ENCODE data around the gene SETD1A.

SETD1A gene

DNA sequence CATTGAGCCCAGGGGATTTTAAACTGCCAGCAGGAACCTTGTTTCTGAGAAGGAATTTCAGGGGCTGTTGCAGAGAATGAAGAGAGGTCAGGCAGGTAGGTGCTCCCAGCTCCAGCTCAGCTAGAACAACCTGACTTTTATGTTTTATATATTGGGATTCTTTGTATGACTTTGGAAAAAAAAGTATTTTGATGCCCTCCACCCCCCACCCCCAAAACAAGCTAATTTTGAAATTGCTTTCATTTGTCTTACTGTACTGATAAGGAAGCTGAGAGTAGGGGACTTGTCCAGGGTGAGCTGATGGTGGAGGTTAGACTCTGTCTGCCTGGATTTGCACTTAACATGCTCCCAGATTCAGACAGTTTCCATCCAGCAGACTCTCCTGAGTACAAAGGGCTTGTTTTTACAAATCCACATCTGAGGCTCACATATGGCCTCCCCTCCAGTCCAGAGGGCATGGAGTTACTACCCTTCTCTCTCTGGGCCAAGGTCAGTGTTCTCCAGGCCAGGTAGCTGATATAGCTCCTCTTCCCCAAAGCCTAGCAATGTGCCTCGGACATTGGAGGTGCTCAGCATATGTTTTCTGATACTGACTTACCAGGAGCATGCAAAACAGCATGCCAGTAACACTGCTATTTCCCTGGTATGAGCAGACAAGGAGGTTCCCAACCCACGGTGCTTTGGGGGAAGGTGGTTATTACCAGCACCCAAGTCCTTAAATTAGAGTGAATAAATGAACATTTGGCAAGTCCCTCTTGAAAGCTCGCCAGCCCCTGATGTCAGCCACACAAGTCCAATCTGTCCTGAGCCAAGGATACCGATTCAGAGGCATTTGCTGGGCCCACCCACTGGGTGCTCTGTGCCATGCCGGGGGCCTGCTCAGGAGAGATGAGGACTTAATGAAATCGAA lies 41.6 kb downstream of the SETD1A start:
- H3K4me3 ChIP-seq (replicated peaks; ENCODE audit: low read depth, low read length) = no peak overlapping the region
- no peak for DNase-seq (ENCODE audit: extremely low read depth, low read depth)
- TF ChIP-seq, protein P1, sequence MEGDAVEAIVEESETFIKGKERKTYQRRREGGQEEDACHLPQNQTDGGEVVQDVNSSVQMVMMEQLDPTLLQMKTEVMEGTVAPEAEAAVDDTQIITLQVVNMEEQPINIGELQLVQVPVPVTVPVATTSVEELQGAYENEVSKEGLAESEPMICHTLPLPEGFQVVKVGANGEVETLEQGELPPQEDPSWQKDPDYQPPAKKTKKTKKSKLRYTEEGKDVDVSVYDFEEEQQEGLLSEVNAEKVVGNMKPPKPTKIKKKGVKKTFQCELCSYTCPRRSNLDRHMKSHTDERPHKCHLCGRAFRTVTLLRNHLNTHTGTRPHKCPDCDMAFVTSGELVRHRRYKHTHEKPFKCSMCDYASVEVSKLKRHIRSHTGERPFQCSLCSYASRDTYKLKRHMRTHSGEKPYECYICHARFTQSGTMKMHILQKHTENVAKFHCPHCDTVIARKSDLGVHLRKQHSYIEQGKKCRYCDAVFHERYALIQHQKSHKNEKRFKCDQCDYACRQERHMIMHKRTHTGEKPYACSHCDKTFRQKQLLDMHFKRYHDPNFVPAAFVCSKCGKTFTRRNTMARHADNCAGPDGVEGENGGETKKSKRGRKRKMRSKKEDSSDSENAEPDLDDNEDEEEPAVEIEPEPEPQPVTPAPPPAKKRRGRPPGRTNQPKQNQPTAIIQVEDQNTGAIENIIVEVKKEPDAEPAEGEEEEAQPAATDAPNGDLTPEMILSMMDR (IDR thresholded peaks at IDR 0.05; ENCODE audit: low read depth, low read length, missing control alignments) = no peak

DNA sequence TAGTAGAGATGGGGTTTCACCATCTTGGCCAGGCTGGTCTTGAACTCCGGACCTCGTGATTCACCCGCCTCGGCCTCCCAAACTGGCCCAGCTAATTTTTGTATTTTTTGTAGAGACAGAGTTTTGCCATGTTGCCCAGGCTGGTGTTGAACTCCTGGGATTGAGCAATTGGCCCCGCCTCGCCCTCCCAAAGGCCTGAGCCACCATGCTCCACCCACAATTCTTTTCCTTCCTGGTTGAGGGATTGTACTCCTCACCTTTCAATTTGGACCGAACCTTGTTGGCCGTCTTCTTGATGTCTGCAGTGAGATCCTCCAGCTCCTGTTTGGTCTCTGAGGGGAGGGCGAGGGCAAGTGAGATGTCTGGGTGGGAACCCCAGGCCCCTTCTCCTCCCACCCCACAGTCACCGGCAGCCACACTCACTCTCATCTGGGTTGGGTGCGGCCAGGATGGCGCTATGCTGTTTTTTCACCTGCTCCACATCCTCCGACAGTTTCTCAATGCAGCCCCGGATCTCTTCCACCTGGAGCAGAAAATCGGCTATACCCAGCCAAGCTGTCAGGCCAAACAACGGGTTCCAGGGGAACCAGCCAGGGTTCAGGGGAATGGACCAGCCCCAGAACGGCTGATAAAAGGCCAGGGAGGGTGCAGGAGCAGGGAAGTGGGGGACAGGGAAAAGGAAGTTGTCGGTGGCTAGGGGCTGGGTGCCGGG lies 43.3 kb downstream of the SETD1A start:
- no peak overlapping the region for H3K4me3 ChIP-seq (replicated peaks; ENCODE audit: low read depth, low read length)
- TF ChIP-seq, protein P1 (IDR thresholded peaks at IDR 0.05; ENCODE audit: low read depth, low read length, missing control alignments) = no peak
- DNase-seq (ENCODE audit: extremely low read depth, low read depth) = no peak

DNA sequence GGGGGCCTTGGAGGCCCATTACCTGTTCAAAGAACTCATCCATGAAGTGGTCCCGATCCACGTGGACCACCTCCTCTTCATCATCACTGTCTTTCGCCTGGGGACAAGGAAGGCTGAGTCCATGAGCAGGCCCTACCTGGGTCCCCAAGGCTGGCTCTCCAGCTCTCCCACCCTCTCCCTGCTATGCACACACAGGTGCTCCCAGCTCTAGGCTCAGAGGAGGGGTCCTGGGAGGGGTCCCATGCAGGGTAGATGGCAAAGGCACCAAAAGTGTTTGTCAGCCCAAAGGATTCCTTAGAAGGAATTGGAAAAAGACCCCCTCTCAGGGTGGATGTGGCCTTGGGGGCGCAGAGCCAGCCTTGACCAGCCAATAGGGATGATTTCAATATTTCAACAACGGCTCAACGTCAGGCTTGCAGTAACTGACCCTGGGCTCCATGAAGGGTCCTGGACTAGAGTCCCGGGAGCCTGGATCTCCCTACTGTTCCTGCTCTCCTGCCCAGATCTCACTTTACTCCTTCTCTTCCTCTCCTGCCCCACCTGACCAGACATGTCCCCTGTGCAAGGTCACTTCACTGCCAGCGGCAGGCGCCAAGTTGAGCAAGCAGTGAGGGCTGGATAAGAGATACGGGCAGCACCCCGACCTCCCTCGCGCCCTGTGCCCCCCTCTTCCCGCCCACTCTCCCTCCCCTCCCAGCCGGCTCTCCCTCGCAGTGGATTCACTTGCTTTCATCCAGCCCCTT lies 44.1 kb downstream of the SETD1A start:
- no peak for DNase-seq (ENCODE audit: extremely low read depth, low read depth)
- TF ChIP-seq, protein P1 (IDR thresholded peaks at IDR 0.05; ENCODE audit: low read depth, low read length, missing control alignments) = no peak
- H3K4me3 ChIP-seq (replicated peaks; ENCODE audit: low read depth, low read length) = no peak overlapping the region

DNA sequence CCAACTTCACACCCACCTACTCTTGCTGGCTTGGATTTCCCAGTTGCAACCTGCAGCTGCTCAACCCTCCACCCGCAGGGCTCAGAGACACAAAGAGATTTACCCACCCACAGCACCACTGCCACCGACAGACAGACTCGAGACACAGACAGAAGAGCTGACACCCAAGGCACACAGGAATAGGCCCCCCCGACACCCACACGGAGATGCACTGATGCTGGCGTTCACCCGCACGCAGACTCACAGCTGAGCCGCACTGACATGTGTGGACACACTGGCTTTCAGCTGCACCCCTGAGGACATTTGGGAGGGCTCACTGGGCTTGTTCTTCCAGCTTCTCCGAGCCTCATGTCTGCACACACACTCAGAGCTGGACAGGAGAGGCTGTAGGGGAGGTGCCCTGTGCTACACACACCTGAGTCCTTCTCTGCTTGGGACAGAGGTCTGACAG lies 44.7 kb downstream of the SETD1A start:
- DNase-seq (ENCODE audit: extremely low read depth, low read depth) = no peak
- TF ChIP-seq, protein P1 (IDR thresholded peaks at IDR 0.05; ENCODE audit: low read depth, low read length, missing control alignments) = no peak
- H3K4me3 ChIP-seq (replicated peaks; ENCODE audit: low read depth, low read length) = no peak overlapping the region

DNA sequence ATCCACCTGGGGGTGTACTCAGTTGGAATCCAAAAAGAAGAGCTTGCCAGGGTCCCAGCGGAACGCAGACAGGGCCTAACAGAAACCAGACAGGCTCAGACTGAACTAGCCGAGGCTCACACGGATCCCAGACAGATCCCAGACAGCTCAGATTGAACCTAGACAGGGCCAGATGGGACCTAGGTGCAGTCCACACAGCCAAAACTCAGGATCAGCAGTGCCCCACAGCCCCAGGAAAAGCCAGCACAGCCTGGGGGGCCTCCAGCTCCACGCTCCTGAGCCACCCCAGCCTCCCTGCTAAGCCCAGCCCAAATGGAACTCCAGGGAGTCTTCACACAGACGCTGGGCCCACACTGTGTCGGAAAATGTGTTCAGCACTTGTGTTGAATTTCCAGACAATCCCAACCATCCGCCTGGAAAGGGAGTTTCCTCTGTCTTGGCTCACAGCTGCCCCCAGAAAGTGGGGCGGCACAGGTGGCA lies 45.3 kb downstream of the SETD1A start:
- no peak overlapping the region for H3K4me3 ChIP-seq (replicated peaks; ENCODE audit: low read depth, low read length)
- no peak for DNase-seq (ENCODE audit: extremely low read depth, low read depth)
- TF ChIP-seq, protein P1 (IDR thresholded peaks at IDR 0.05; ENCODE audit: low read depth, low read length, missing control alignments) = no peak

DNA sequence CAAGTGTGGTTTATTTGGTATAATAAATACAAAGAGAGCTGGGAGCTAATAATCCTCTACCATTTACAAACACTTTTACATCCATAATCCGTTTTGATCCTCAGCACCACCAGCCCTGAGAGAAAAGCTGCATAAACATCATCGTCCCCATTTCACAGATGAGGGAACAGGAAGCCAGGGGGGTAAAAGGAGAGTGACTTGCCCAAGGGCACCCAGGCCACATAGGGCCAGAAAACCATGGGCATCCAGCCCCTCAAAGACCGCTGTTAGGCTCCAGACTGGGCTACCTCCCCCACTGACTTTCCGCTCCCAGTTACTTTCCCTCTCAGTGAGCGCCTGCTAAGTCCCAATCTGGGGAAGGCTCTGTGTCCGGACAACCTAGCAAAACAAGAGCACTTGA lies 46.2 kb downstream of the SETD1A start:
- TF ChIP-seq, protein P1 (IDR thresholded peaks at IDR 0.05; ENCODE audit: low read depth, low read length, missing control alignments) = no peak
- H3K4me3 ChIP-seq (replicated peaks; ENCODE audit: low read depth, low read length) = no peak overlapping the region
- no peak for DNase-seq (ENCODE audit: extremely low read depth, low read depth)

Measured in HFF-Myc (cell line).